Activated CD4-positive, alpha-beta T cell treated with anti-CD3 and anti-CD28 coated beads for 24 hours (primary cell): Measurements from ENCODE around the gene TMEM94.
"Not testable (repeated sequence)": the region's sequence is repeated elsewhere in the genome, so short reads cannot be mapped to it uniquely, and the experiment has no call there.

Source experiments
- DNase-seq, 2 donors: peaks; one replicate each; pipeline ENCODE4 v3.0.0-alpha.2; 2020; ENCODE audit warnings: low read depth in 2 of 2

The TMEM94 gene

DNA sequence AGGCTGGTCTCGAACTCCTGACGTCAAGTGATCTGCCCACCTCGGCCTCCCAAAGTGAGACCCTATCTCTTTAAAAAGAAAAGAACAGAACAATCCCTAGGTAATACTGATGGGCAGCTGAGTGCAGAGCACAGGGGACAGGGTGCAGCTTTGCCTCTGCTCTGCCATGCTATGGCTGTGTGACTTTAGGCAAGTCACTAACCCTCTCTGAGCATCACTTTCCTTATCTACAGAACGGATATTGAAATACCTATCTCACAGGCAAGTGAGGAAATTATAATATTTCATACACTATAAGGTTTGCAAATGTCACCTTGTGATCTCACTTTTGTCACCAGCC lies 54.8 kb downstream of the TMEM94 start:
- no peak for DNase-seq

DNA sequence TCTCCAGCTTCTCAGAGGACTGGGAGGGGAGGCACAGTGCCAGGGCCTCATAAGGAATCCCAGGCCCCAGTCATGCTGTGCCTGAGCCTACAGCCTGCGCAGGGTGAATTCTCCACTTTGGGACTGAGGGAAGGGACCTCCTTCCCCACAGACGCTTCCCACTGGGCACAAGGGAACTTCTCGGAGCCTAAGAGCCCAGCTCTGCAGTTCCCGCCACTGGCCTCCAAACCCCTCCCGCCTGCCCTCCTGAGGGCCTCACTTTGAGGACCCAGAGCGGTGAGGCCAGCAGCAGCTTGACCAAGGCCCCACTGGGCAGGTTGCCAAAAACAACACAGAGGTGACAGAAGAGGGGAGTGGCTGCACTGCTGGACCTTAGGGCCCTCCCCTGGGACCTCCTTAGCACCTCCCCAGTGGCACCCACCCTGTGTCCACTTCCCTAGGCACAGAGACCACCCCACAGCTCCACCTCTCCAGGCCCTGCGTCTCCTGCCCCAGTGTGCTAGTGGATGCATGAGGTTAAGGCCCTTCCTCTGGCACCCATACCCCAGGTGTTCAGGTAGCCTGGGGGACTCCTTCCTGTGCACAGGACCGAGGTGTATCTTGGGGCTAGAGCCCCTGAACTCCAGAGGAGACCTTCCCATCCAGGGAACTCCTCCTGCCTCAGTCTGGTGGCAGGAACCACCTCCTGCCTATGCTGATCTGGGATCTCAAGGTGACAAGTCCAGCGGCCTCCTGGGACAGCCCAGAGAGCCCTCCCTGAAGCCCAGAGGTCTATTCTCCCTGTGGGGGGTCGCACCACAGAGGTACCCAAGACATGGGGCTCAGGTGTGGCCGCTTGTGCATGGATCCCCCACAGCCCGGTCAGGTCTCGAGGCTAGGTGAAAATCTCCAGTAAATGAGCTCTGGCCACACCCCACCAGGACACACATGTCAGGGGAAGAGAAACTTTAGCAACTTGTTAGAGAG lies 55.5 kb downstream of the TMEM94 start:
- no peak for DNase-seq

DNA sequence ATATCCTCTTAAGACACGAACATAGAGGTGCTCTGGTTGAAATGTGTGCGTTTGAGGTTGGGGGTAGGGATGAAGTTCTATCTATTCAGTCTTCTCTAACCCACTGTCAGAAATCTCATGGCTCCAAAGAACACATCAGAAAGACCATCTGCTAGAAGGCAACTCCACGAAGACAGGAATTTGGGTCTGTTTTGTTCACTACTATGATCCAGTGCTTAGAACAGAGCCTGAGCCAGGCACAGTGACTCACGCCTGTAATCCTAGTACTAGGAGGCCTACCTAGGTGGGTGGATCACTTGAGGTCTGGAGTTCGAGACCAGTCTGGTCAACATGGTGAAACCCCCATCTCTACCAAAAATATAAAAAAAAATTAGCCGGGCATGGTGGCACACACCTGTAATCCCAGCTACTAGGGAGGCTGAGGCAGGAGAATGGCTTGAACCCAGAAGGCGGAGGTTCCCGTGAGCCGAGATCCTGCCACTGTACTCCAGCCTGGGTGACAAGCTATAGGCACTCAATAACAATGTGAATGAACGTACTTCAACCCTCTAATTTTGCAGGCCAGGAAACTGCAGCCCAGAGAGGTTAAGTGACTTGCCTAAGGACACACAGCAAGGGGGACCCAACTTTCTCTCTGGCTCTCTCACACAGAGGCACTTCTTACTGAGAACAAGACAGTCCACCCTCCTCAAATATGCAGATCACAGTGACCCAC lies 56.6 kb downstream of the TMEM94 start:
- no peak for DNase-seq

GRCh38 chr17:75513641-75514000 lies 57.2 kb downstream of the TMEM94 start:
- DNase-seq = no peak

DNA sequence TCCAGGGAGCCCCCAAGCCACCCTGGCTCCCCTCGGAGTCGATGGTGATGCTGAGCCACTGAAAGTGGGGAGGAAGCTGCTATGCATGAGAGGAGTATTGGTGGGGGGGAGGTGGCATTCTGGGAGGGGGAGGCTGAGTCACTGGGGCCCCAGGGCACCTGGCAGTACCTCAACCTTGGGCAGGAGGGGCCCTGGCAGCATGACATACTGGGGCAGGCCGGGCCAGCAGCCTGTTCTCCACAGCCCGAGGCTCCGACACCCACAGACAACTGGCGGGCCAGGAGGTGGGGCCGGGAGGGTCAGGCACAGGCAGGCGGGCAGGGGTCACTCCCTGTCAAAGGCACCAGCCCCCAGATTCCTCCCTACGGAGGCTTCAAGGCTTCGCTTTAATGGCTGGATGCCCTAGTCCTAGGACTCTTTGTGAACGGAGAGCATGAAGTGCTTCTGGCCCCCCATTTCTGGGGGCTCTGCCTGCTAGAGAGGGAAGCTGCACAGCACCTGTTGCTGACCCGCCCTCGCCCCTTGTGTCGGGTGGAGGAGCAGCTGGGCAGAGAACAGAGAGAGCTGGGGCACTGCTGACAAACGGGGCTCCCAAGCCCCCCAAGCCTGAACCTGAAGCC lies 58.0 kb downstream of the TMEM94 start:
- DNase-seq = no peak

DNA sequence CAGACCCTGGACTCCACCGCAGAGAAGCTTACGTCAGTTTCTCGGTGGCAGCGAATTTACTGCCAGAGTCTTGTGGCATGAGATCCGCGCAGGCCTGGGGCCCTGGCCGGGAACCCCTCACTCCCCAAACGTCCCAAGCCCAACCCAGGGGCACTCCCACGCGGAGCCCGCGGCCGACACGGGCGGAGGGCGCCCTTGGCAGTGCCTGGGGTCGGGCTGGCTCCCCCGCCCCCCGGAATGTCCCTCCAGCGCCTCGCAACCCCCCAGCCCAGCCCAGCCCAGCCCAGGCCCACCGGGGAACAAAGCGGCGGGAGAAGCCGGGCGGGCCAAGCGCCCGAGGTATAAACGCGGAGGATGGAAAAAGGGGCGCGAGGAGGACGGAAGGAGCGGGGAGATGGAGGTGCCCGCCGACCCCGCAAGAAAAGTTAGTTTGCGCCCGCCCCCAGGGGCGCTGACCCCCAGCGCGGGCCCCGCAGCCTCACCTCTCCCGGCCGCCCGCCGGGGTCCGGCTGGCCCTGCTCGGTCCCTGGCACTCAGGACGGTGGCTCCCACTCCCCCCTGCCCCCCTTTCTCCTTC lies 58.6 kb downstream of the TMEM94 start:
- no peak for DNase-seq

DNA sequence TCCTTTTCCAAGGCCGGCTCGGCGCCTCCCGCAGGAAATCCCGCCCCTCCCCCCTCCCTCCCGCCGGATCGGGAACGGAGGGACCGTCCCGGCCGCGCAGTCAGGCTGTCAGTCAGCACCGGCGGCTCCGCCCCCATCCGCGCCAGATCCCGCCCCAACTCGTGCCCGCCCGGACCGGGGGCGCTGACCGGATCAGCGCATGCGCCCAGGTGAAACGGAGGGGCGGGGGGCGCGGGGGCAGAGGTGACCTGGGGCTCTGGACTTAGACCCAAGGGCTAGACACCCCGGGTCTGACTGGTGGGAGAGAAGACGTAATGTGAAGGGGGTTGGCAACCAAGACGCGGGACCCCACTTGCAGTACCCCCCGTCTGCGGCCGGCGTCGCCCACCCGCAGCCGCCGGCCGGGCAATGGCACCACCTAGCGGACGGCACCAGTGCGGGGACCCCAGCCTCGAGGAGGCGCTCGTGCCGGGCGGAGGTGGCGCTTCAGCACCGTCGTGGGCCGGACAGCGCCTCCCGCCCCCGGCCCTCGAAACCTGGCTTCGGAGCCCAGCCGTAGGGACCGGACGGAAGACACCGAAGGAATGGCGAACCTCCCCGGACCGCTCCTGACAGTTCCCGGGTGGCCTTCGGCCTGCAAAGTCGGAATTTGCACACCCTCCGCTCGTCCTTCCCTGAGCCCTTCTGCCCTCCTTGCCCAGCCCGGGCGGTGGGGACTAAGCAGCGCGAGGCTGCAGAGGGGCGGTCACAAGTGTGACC lies 59.2 kb downstream of the TMEM94 start, which contains the start of gene CASKIN2:
TSS of gene CASKIN2 (minus strand) at position 42 of the 759 bp plus-strand sequence. CDS start 1,733 bp downstream, outside the sequence.
- peak; percentile 74 to 84 for DNase-seq

DNA sequence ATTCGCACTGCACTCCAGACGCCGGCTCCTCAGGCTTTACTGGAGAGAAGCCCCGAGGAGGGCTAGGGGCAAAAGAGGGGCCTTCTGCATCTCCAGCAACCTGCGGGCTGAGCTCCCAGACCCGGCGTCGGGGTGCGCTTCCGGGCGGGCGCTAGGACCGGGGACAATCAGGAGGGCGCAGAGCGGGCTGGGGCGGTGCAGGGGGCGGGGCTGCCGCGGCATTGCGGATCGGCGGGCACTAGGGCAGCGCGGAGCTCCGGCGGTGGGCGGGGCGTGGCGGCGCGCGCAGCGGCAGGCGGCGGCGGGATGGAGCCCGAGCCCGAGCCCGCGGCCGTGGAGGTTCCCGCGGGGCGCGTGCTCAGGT lies 59.8 kb downstream of the TMEM94 start, which contains the start of gene TSEN54:
TSS of gene TSEN54 (plus strand) at position 274 of the 364 bp plus-strand sequence. CDS start at position 307, 33 bp downstream.
- peak; percentile 94 for DNase-seq

GRCh38 chr17:75516619-75517296 lies 60.3 kb downstream of the TMEM94 start:
- DNase-seq = no peak

DNA sequence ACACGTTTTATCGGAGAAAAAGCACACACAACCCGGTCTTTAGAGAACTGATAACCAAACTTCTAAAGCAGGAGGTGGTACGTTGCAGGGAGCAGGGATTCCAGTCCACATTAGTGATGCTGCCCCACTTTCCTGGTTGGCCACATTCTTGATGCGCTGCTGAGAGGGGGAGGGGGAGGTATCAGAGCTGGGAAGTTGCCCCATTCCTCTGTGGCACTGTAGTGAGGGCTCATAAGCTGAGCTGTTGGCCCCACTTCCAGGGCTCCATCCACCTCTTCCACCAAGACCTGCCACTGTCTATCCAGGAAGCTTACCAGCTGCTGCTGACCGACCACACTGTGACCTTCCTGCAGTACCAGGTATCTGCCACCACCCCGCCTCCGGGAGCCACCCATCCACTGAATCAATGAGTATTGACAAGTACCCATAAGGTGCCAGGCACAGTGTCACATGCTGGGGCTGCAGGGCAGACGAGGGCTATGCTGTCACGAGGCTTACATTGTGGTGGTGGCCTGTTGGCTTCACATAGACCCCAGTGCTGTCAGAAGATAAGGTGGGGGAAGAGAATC lies 60.9 kb downstream of the TMEM94 start:
- DNase-seq = peak in 1 of 2 donors; percentile 27

DNA sequence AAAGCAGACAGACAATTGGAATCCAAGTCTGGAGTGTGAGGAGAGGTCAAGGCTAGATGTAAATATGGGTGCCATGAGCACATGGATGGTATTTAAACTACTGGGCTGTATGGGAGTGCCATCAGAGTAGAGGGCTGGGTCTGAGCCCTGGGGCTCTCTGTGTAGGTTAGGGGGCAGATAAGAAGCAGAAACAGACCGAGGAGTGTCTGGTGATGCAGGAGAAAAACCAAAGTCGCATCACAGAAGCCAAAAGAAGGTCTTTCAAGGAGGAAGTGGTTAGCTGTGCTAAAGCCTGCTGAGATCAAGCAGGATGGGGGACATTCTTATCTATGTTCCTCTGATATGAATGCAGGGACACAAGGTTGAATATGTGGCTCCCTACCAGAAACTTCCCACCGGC lies 61.8 kb downstream of the TMEM94 start:
- no peak for DNase-seq

- DNase-seq = no peak
Measured at GRCh38 chr17:75518983-75519537, 62.6 kb downstream of the TMEM94 start.

DNA sequence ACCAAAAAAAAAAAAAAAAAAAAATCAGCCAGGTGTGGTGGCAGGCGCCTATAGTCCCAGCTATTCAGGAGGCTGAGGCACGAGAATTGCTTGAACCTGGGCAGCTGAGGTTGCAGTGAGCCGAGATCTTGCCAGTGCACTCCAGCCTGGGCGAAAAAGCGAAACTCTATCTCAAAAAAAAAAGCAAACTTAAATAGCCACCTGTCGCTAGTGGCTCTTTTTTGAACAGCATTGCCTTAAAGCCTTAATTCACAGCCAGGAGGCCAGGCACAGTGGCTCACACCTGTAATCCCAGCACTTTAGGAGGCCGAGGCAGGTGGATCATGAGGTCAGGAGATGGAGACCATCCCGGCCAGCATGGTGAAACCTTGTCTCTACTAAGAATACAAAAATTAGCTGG lies 64.0 kb downstream of the TMEM94 start:
- not testable (repeated sequence) for DNase-seq

DNA sequence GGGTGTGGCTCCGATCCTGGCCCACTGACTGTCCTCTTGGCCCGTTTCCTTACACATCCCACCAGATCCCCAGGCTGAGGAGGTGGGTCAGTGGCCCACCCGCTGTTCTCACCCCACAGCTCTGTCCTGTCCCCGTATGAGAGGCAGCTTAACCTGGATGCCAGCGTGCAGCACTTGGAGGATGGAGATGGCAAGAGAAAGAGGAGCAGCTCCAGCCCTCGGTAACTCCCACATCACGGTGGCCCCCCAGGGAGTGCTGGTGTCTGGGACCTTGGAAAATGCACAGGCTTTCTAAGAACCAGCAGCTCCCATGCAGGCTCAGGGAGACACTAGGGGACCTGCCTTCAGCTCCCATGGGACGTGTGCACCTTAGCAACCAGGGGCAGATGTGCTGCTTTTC lies 64.9 kb downstream of the TMEM94 start:
- DNase-seq = no peak

DNA sequence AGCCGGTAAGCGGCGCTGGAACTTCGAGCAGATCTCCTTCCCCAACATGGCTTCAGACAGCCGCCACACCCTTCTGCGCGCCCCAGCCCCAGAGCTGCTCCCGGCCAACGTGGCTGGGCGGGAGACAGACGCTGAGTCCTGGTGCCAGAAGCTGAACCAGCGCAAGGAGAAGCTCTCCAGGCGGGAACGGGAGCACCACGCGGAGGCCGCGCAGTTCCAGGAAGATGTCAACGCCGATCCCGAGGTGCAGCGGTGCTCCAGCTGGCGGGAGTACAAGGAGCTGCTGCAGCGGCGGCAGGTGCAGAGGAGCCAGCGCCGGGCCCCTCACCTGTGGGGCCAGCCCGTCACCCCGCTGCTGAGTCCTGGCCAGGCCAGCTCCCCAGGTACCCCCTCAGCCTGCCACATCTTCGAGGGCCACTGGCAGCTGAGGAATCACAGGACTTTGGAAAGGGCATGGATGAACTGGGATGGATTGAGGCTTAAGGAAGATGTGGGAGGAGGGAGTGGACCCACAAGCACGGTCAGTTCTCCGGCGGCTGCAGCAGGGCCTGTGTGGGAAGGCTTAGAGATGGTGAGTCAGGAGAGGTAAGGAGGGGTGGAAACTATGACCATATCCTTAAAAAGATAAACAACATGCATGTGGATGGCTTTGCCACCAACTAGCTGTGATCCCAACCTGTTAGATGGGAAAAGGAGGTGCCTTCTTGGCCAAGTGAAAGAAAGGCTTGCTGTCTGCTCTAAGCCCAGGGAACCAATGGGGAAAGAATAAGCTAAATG lies 65.7 kb downstream of the TMEM94 start:
- DNase-seq = no peak

DNA sequence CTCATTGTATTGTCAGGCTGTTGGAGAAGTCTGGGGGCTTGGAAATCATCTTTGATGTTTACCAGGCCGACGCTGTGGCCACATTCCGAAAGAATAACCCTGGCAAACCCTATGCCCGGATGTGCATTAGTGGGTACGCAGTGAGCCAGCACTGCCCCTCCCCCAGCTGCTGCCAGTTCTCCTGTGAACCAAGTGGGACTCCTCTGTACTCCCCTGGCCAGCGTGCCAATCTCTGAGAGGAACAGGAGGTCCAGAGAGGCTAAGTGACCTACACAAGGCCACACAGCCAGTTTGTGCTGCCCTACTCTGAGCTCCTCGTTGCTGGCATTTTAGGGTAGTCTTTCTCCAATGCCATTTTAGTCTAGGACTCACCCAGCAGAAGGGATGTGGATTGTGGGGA lies 67.2 kb downstream of the TMEM94 start:
- DNase-seq = no peak

DNA sequence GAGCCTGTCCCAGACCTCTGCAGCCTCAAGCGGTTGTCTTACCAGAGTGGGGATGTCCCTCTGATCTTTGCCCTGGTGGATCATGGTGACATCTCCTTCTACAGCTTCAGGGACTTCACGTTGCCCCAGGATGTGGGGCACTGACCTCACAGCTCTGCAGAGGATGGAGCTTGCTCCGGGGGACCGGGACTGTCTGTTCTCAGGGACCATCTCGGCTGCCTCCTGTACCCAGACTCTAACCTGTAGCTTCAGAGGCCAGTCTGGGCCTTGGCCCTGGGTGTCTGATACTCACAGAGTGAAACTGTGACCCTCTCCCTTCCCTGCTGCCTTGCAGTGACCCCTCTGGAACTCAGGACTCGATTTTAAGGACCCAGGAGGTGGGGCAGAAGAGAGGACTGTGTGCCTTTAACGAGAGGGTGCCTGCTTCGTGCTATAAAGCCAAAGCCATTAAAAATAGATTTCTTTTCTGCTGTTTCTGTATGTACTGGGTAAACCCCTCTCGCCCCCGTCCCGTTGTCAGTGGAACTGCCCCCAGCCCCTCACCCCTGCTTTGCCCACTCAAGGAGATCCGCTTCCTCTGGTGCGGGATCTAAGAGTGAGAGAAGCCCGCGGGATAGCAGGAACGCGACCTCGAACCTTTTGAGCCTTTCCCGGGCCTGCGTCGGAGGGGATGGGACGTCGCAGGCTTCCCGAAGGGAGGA lies 68.0 kb downstream of the TMEM94 start:
- DNase-seq = no peak

DNA sequence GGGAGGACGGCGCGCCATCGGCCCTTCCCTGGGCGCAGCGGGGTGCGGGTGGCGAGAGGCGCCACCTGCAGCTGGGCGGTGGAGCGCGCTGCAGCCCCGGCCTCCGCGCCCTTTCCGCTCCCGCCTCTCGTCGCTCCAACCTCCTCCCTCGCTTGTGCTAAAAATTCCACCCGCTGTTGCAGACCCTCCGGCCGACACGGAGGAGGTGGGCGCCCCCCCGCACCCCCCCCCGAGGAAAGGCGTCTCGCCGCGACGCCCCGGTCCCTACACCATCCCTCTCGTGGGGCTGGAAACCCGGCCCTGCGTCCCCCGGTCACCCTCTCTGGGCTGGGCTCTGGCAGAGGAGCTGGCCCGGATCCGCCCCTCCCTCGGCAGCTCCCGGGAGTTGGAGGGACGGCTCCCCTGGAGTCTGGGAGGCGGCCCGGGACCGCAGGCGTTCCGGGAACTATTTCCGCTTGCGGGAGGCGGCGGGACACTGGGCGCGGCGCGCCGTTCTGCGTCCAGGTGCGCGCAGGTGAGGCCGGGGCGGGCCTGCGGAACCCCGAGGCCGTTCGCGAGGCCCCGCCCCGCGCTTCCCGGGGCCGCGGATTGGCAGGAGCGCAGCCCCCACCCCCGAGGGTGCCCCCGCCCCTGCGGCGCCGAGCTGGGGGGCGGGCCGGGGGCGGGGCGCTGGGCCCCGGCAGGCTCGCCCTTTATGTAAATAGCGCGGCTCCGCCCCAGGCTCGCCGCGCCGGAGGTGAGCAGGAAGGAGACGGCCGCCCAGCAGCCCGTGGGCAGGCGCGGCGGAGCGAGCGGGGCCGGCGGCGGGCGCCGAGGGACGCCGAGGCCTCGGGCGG lies 68.8 kb downstream of the TMEM94 start, which contains the start of gene LLGL2:
TSS of gene LLGL2 (plus strand) at position 728 of the 836 bp plus-strand sequence. CDS start 17,730 bp downstream, outside the sequence.
- peak; percentile 63 to 69 for DNase-seq
